Adrenal gland (tissue), 12 donors: ENCODE data around the gene TRIM52. TPM values are rescaled to one million over a fixed set of nuclear protein-coding genes. Genes with fewer than 3 reads are reported as not detected.

Experiments used
- DNase-seq, 7 donors: peaks; one replicate each; pipeline ENCODE4 v3.0.0-alpha.2; 2019 to 2020
- H3K27ac ChIP-seq, 5 donors: fragments of 200-600 bp; sonication (generic) in 4 of 5; 1 replicate in 3 of 5; 2 replicates in 2 of 5; pipeline versions ENCODE4 v1.5.1 to v1.8.0; 2016 to 2020; ENCODE audit warnings: mild to moderate bottlenecking in 1 of 5
- H3K27me3 ChIP-seq: fragments of 200-600 bp; 2 replicates; pipeline ENCODE4 v1.8.0; 2021
- H3K36me3 ChIP-seq, 2 donors: fragments of 200-600 bp; replicated peaks in 1 of 2; 1 replicate in 1 of 2; 2 replicates in 1 of 2; pipeline versions ENCODE4 v1.5.1 to v1.8.0; 2018 to 2022
- H3K4me1 ChIP-seq, 2 donors: fragments of 200-600 bp; replicated peaks in 1 of 2; 1 replicate in 1 of 2; 2 replicates in 1 of 2; pipeline versions ENCODE4 v1.5.1 to v1.8.0; 2018 to 2021
- H3K4me3 ChIP-seq, 4 donors: fragments of 200-600 bp; sonication (generic) in 3 of 4; one replicate each; pipeline ENCODE4 v1.5.1; 2016 to 2018
- H3K9me3 ChIP-seq, 3 donors: fragments of 200-600 bp; sonication (generic) in 1 of 3; replicated peaks in 1 of 3; 1 replicate in 2 of 3; 2 replicates in 1 of 3; pipeline versions ENCODE4 v1.5.1 to v1.8.0; 2016 to 2021
- CTCF ChIP-seq, 6 experiments: fragments of 450-650 bp in 4 of 6; fragments of 200-600 bp in 2 of 6; sonication (generic) in 1 of 6; IDR thresholded peaks; 1 replicate in 5 of 6; 2 replicates in 1 of 6; pipeline versions ENCODE4 v1.5.1 to v1.8.0; 2016 to 2021; ENCODE audit warnings: antibody characterized with exemption in 6 of 6, mild to moderate bottlenecking in 2 of 6, moderate library complexity in 1 of 6
- POLR2A ChIP-seq, 2 donors: fragments of 450-650 bp; IDR thresholded peaks; one replicate each; pipeline ENCODE4 v1.6.1; 2017; ENCODE audit warnings: antibody characterized with exemption in 2 of 2, mild to moderate bottlenecking in 2 of 2, moderate library complexity in 1 of 2
- WGBS, 4 donors: extraction: QIAGEN DNeasy Blood & Tissue Kit in 2 of 4; methylation state at CpG; one replicate each; pipeline versions ENCODE4 v1.1.5 to v1.1.7; 2013 to 2017; 5-methylcytosine and 5-hydroxymethylcytosine counted together
- intact Hi-C, 2 donors: fragments of 100-400 bp; cut with DNase I; formaldehyde crosslinking; loops; one replicate each; pipeline versions ENCODE4 v1.14.1 to v1.15.0; 2022 to 2023
- polyA plus RNA-seq, 3 donors: library from polyadenylated mRNA; stranded (reverse); fragments of 200-250 nt in 2 of 3; fragments of 350-450 nt in 1 of 3; fragmentation: Illumina TruSeq in 1 of 3; extraction: RNeasy Lipid Tissue Mini Kit (QIAGEN cat#74804) in 1 of 3; gene quantifications; one replicate each; pipeline ENCODE4 v1.2.3, GENCODE V29; 2013 to 2014
- total RNA-seq, 9 donors: library from RNA; depleted of rRNA in 4 of 9; stranded (reverse); fragments of >200 nt in 4 of 9; fragments of 120-200 nt in 1 of 9; fragmentation: NEBNext Ultra II Directional in 1 of 9; extraction: Animal tissue kit (Norgen Biotek cat#: 25700) in 1 of 9; gene quantifications; one replicate each; pipeline versions ENCODE4 v1.1.0 to v1.2.4, GENCODE V29; 2013 to 2023
- donor health status: healthy with polysubstance abuse.
- donor health status: Bipolar disorder and iron deficiency.
- donor health status: DM: yes; HTN: yes; CAD: no.
- donor health status: DM: no; HTN: no; CAD: no.
- donor health status: DM: no; HTN: no; CAD: no.
- donor health status: DM: yes; HTN: yes; CAD: no.

Gene TRIM52
- total and polyA plus RNA-seq, 12 donors = 7.8 to 23.9 (median 13.2) TPM

DNA sequence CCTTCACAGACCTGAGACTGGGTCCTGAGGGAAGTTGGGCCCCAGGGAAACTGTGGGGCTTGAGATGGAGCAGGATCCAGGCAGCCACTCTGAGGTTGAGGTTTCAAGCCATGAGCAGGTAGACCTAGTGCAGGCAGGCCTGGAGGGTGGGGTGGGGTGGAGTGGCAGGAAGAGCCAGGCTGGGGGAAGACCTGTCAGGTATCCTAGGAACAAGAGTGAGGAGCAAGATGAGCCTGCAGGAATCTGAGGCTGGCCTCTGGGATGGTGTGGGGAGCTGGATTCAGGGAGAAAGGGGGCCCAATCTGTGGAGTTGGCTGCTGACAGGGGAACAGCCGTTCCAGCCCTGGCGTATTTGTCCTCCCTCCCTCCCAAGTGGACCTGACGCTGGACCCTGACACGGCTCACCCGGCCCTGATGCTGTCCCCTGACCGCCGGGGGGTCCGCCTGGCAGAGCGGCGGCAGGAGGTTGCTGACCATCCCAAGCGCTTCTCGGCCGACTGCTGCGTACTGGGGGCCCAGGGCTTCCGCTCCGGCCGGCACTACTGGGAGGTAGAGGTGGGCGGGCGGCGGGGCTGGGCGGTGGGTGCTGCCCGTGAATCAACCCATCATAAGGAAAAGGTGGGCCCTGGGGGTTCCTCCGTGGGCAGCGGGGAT is 27.0 kb downstream of the TRIM52 start:
- H3K27me3 ChIP-seq = no peaks in the 10 kb centered on the region
- no peak overlapping the region for H3K27ac ChIP-seq
- H3K36me3 ChIP-seq = peaks cover 4 to 79% of the 10 kb centered on the region in 2 donors
- H3K4me3 ChIP-seq = no peak overlapping the region
- no peak for DNase-seq
- H3K4me1 ChIP-seq = no peaks in the 10 kb centered on the region
- TF ChIP-seq POLR2A (IDR thresholded peaks at IDR 0.05) = no peak
- TF ChIP-seq CTCF (IDR thresholded peaks at IDR 0.05) = no peak
- H3K9me3 ChIP-seq = no peaks in the 10 kb centered on the region
- 87 to 96% (median 89%) methylated on average over 5 to 24 of the region's 24 CpGs for WGBS, 4 donors
- intact Hi-C loops = no loop called here

DNA sequence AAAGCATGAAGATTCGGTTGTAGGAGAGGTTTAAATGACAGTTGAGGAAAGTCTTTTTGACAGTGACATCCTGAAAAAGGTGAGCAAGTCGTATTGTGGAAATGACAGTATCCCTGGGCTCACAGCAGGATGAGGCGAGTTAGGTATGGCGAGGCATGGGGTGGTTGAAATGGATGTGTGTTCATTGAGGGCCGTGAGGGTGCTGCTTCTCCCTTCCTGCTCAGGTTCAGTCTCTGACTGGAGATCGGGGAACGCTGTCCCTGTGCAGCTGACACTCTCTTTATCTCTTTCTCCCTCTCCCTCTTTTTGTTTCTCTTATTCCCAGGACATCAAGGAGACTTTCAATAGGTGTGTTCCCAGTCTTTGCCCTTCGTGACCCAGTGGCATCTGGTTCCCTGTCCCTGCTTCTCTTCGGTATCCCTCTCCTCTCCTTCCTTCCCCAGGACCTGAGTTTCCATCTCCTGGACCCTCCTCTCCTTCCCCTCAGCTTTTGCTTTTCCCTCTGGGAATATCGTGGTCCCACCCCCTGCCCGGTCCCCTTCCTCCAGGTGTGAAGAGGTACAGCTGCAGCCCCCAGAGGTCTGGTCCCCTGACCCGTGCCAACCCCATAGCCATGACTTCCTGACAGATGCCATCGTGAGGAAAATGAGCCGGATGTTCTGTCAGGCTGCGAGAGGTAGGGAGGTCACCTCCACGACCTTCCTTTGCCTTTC is 27.7 kb downstream of the TRIM52 start:
- DNase-seq = no peak
- WGBS, 4 donors = 78 to 86% (median 82%) methylated on average over 16 of the region's 16 CpGs
- Histone ChIP-seq H3K4me1 (no peaks in the 10 kb centered on the region), H3K27me3 (no peaks in the 10 kb centered on the region), H3K27ac (no peak overlapping the region), H3K9me3 (no peaks in the 10 kb centered on the region), H3K36me3 (peaks cover 0 to 72% of the 10 kb centered on the region in 2 donors), H3K4me3 (no peak overlapping the region)
- intact Hi-C loops = no loop called here
- no peak for TF ChIP-seq CTCF (IDR thresholded peaks at IDR 0.05)
- no peak for TF ChIP-seq POLR2A (IDR thresholded peaks at IDR 0.05)

DNA sequence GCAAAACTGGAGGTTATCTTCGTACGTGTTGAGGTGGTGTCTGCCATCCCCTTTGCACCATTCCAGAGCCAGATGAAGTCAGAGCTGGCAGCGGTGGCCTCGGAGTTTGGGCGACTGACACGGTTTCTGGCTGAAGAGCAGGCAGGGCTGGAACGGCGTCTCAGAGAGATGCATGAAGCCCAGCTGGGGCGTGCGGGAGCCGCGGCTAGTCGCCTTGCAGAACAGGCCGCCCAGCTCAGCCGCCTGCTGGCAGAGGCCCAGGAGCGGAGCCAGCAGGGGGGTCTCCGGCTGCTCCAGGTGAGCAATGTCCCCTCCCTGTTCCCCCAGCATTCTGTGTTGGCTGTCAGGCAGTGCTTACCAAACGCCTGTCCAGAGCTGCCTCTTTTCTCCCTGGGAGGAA is 28.4 kb downstream of the TRIM52 start:
- Histone ChIP-seq H3K9me3 (no peaks in the 10 kb centered on the region), H3K4me3 (no peak overlapping the region), H3K27ac (no peak overlapping the region), H3K27me3 (no peaks in the 10 kb centered on the region), H3K4me1 (no peaks in the 10 kb centered on the region), H3K36me3 (peaks cover 0 to 67% of the 10 kb centered on the region in 2 donors)
- intact Hi-C loops = no loop called here
- DNase-seq = no peak
- TF ChIP-seq POLR2A (IDR thresholded peaks at IDR 0.05) (no peak), CTCF (IDR thresholded peaks at IDR 0.05) (no peak)
- 87 to 91% (median 90%) methylated on average over 14 to 18 of the region's 18 CpGs for WGBS, 4 donors

- TF ChIP-seq CTCF (IDR thresholded peaks at IDR 0.05) = no peak
- TF ChIP-seq POLR2A (IDR thresholded peaks at IDR 0.05) = no peak
- no peaks in the 10 kb centered on the region for H3K27me3 ChIP-seq
- H3K36me3 ChIP-seq = peaks cover 0 to 64% of the 10 kb centered on the region in 2 donors
- no peak overlapping the region for H3K4me3 ChIP-seq
- H3K9me3 ChIP-seq = no peaks in the 10 kb centered on the region
- no peaks in the 10 kb centered on the region for H3K4me1 ChIP-seq
- peak in 1 of 7 donors; percentile 53 for DNase-seq
- intact Hi-C loops = no loop called here
- no peak overlapping the region for H3K27ac ChIP-seq
- WGBS, 4 donors = 85 to 94% (median 86%) methylated on average over 4 to 7 of the region's 7 CpGs
Measured at GRCh38 chr5:181231432-181231831, 29.5 kb downstream of the TRIM52 start.
